ENCODE measurements around the gene M1AP. TPM values are rescaled to one million over a fixed set of nuclear protein-coding genes. Genes with fewer than 3 reads are reported as not detected.

The M1AP gene
- total RNA-seq, 1 donor from 2014 or later: 0.20 TPM

DNA sequence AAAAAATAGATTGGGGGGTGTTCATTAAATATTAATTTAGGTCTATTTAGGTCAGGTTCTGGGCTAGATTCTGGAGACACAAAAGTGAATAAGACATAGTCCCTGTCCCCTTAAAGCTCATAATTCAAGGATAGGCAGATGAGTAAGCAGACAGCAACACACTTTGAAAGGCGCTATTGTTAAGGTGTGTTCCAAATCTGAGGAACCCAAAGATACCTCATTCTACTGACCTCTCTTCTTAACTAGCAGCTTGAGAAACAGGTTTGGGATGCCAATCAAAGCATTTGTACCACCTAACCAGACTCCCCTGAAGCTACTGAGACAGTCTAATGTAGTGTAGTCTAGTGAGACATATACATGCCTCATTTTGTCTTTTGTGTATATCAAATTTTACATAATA lies 40.8 kb upstream of the M1AP start:
- Histone ChIP-seq H3K4me3 (ENCODE audit: insufficient read depth, low read depth, low read length) (no peak overlapping the region), H3K27ac (ENCODE audit: low read depth, low read length) (no peak overlapping the region), H3K9me3 (ENCODE audit: insufficient read depth, low read depth, low read length) (no peaks in the 10 kb centered on the region), H4K20me1 (ENCODE audit: insufficient read depth, low read length) (no peaks in the 10 kb centered on the region), H3K4me1 (ENCODE audit: insufficient read depth, low read length) (no peaks in the 10 kb centered on the region), H3K79me2 (ENCODE audit: insufficient read depth, low read length) (no peaks in the 10 kb centered on the region), H3K4me2 (ENCODE audit: low read length) (no peak overlapping the region), H3K36me3 (ENCODE audit: insufficient read depth, low read length) (no peaks in the 10 kb centered on the region), H2AFZ (ENCODE audit: low read depth, low read length) (no peak overlapping the region), H3K9ac (ENCODE audit: low read length) (no peak overlapping the region), H3K27me3 (ENCODE audit: insufficient read depth, low read length) (peaks cover 2% of the 10 kb centered on the region)
- Mint-ChIP-seq H3K27me3 (ENCODE audit: low read depth, unreplicated experiment) (peaks cover 2% of the 10 kb centered on the region), H3K4me3 (ENCODE audit: unreplicated experiment) (no peak overlapping the region), H3K36me3 (ENCODE audit: low read depth, unreplicated experiment) (no peaks in the 10 kb centered on the region), H3K4me1 (ENCODE audit: low read depth, unreplicated experiment) (no peaks in the 10 kb centered on the region), H3K9me3 (ENCODE audit: unreplicated experiment) (peaks cover 6% of the 10 kb centered on the region), H3K27ac (ENCODE audit: unreplicated experiment) (no peak overlapping the region)
- no peak for DNase-seq (ENCODE audit: low read depth)
- TF ChIP-seq, protein P1, sequence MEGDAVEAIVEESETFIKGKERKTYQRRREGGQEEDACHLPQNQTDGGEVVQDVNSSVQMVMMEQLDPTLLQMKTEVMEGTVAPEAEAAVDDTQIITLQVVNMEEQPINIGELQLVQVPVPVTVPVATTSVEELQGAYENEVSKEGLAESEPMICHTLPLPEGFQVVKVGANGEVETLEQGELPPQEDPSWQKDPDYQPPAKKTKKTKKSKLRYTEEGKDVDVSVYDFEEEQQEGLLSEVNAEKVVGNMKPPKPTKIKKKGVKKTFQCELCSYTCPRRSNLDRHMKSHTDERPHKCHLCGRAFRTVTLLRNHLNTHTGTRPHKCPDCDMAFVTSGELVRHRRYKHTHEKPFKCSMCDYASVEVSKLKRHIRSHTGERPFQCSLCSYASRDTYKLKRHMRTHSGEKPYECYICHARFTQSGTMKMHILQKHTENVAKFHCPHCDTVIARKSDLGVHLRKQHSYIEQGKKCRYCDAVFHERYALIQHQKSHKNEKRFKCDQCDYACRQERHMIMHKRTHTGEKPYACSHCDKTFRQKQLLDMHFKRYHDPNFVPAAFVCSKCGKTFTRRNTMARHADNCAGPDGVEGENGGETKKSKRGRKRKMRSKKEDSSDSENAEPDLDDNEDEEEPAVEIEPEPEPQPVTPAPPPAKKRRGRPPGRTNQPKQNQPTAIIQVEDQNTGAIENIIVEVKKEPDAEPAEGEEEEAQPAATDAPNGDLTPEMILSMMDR (IDR thresholded peaks at IDR 0.05; ENCODE audit: insufficient read depth, low read depth, low read length): no peak
- FAIRE-seq: no peak

DNA sequence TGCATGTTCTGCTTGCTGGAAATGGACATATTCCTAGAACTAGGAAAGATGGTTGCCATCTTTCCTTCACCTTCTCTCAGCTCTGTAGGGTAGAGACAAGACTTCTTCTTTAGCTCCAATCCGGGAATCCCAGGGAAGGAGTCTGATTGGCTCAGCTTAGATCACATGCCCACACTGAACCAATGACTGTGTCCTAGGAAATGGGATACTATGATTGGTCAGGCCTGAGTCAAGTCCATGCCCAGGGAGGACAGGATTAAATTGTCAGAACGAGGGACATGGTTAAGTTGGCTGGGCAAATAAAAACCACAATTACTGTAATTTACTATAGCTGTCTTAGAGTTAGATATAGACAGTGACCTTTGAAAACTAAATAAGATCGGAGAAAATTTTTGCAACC lies 37.3 kb upstream of the M1AP start:
- Mint-ChIP-seq H3K36me3 (ENCODE audit: low read depth, unreplicated experiment) (peaks cover 11% of the 10 kb centered on the region), H3K27me3 (ENCODE audit: low read depth, unreplicated experiment) (no peaks in the 10 kb centered on the region), H3K4me1 (ENCODE audit: low read depth, unreplicated experiment) (no peaks in the 10 kb centered on the region), H3K4me3 (ENCODE audit: unreplicated experiment) (no peak overlapping the region), H3K9me3 (ENCODE audit: unreplicated experiment) (peaks cover 6% of the 10 kb centered on the region), H3K27ac (ENCODE audit: unreplicated experiment) (no peak overlapping the region)
- Histone ChIP-seq H3K9me3 (ENCODE audit: insufficient read depth, low read depth, low read length) (no peaks in the 10 kb centered on the region), H3K27me3 (ENCODE audit: insufficient read depth, low read length) (peaks cover 2% of the 10 kb centered on the region), H3K36me3 (ENCODE audit: insufficient read depth, low read length) (no peaks in the 10 kb centered on the region), H3K79me2 (ENCODE audit: insufficient read depth, low read length) (no peaks in the 10 kb centered on the region), H3K4me1 (ENCODE audit: insufficient read depth, low read length) (no peaks in the 10 kb centered on the region), H3K27ac (ENCODE audit: low read depth, low read length) (no peak overlapping the region), H2AFZ (ENCODE audit: low read depth, low read length) (no peak overlapping the region), H3K4me3 (ENCODE audit: insufficient read depth, low read depth, low read length) (no peak overlapping the region), H3K9ac (ENCODE audit: low read length) (no peak overlapping the region), H4K20me1 (ENCODE audit: insufficient read depth, low read length) (no peaks in the 10 kb centered on the region), H3K4me2 (ENCODE audit: low read length) (no peak overlapping the region)
- DNase-seq (ENCODE audit: low read depth) (peak; percentile 3), FAIRE-seq (no peak)
- no peak for TF ChIP-seq EZH2 (IDR thresholded peaks at IDR 0.05; ENCODE audit: insufficient read depth, low read length)
- TF ChIP-seq, protein P1 (IDR thresholded peaks at IDR 0.05; ENCODE audit: insufficient read depth, low read depth, low read length): no peak

DNA sequence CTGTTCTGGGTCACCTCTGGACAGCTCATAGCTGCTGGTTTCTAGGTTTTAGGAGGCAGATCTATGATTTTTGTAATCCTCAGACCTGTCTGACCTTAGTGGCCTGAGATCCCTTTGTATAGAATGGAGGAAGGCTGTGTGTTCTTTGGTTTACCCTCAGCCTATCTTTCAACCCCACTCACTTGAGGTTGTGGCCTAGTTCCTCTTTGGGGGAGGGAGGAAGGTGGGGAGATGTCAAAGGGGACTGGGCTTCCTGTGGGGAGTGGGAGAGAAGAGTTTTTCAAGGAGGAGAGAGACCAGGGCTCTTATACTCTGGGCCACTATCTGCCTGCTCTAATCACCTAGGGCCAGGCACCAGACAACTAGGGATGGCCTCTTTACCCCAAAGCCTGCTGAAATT lies 34.4 kb upstream of the M1AP start:
- no peak overlapping the region for H2AFZ ChIP-seq (ENCODE audit: low read depth, low read length)
- no peaks in the 10 kb centered on the region for H3K4me1 Mint-ChIP-seq (ENCODE audit: low read depth, unreplicated experiment)
- H3K4me2 ChIP-seq (ENCODE audit: low read length): no peak overlapping the region
- no peak overlapping the region for H3K4me3 Mint-ChIP-seq (ENCODE audit: unreplicated experiment)
- TF ChIP-seq EZH2 (IDR thresholded peaks at IDR 0.05; ENCODE audit: insufficient read depth, low read length): no peak
- TF ChIP-seq, protein P1 (IDR thresholded peaks at IDR 0.05; ENCODE audit: insufficient read depth, low read depth, low read length): no peak
- DNase-seq (ENCODE audit: low read depth) (no peak), FAIRE-seq (no peak)
- H3K27ac Mint-ChIP-seq (ENCODE audit: unreplicated experiment): no peak overlapping the region
- no peak overlapping the region for H3K27ac ChIP-seq (ENCODE audit: low read depth, low read length)
- no peak overlapping the region for H3K4me3 ChIP-seq (ENCODE audit: insufficient read depth, low read depth, low read length)
- H3K36me3 ChIP-seq (ENCODE audit: insufficient read depth, low read length): no peaks in the 10 kb centered on the region
- H3K9me3 Mint-ChIP-seq (ENCODE audit: unreplicated experiment): peaks cover 8% of the 10 kb centered on the region
- H3K4me1 ChIP-seq (ENCODE audit: insufficient read depth, low read length): no peaks in the 10 kb centered on the region
- no peaks in the 10 kb centered on the region for H4K20me1 ChIP-seq (ENCODE audit: insufficient read depth, low read length)
- H3K27me3 Mint-ChIP-seq (ENCODE audit: low read depth, unreplicated experiment): no peaks in the 10 kb centered on the region
- no peaks in the 10 kb centered on the region for H3K27me3 ChIP-seq (ENCODE audit: insufficient read depth, low read length)
- H3K79me2 ChIP-seq (ENCODE audit: insufficient read depth, low read length): no peaks in the 10 kb centered on the region
- H3K36me3 Mint-ChIP-seq (ENCODE audit: low read depth, unreplicated experiment): peaks cover 19% of the 10 kb centered on the region
- no peak overlapping the region for H3K9ac ChIP-seq (ENCODE audit: low read length)
- H3K9me3 ChIP-seq (ENCODE audit: insufficient read depth, low read depth, low read length): no peaks in the 10 kb centered on the region

Data from astrocyte (in vitro differentiated cells and primary cell).